Smooth muscle cell (in vitro differentiated cells): ENCODE data around the gene RNF14. TPM values are rescaled to one million over a fixed set of nuclear protein-coding genes. Genes with fewer than 3 reads are reported as not detected.

Experiments used
- DNase-seq: peaks from one replicate; lab custom pipeline; 2025; ENCODE audit not compliant: unreplicated experiment; lab: John Stamatoyannopoulos, UW
- H2AFZ ChIP-seq: fragments of 200-600 bp; sonication (generic); 2 replicates; pipeline ENCODE4 v1.6.0; 2016; ENCODE audit warnings: antibody characterized with exemption, low read depth, mild to moderate bottlenecking
- H3F3A ChIP-seq: fragments of 200-600 bp; sonication (generic); 2 replicates; pipeline ENCODE4 v1.6.0; 2017; ENCODE audit warnings: antibody characterized with exemption, low read depth
- H3K27ac ChIP-seq: fragments of 200-600 bp; sonication (generic); 2 replicates; pipeline ENCODE4 v1.5.1; 2016; ENCODE audit warnings: low read depth, mild to moderate bottlenecking
- H3K27me3 ChIP-seq: fragments of 200-600 bp; sonication (generic); 2 replicates; pipeline ENCODE4 v1.6.1; 2016; ENCODE audit warnings: low read depth, mild to moderate bottlenecking
- H3K36me3 ChIP-seq: fragments of 200-600 bp; sonication (generic); 2 replicates; pipeline ENCODE4 v1.5.1; 2016; ENCODE audit warnings: low read depth
- H3K4me1 ChIP-seq: fragments of 200-600 bp; sonication (generic); 2 replicates; pipeline ENCODE4 v1.5.1; 2016; ENCODE audit warnings: low read depth
- H3K4me2 ChIP-seq: fragments of 200-600 bp; sonication (generic); 2 replicates; pipeline ENCODE4 v1.6.0; 2016; ENCODE audit warnings: mild to moderate bottlenecking
- H3K4me3 ChIP-seq: fragments of 200-600 bp; sonication (generic); 2 replicates; pipeline ENCODE4 v1.5.1; 2016; ENCODE audit warnings: mild to moderate bottlenecking
- H3K79me2 ChIP-seq: fragments of 200-600 bp; sonication (generic); 2 replicates; pipeline ENCODE4 v1.6.0; 2016; ENCODE audit warnings: low read depth, mild to moderate bottlenecking
- H3K9ac ChIP-seq: fragments of 200-600 bp; sonication (generic); 2 replicates; pipeline ENCODE4 v1.6.0; 2016; ENCODE audit warnings: low read depth
- H3K9me3 ChIP-seq: fragments of 200-600 bp; sonication (generic); replicated peaks from 2 replicates; pipeline ENCODE4 v1.5.1; 2016; ENCODE audit warnings: low read depth
- H4K20me1 ChIP-seq: fragments of 200-600 bp; sonication (generic); 2 replicates; pipeline ENCODE4 v1.6.0; 2016; ENCODE audit warnings: low read depth
- CTCF ChIP-seq: fragments of 200-600 bp; sonication (generic); IDR thresholded peaks from 2 replicates; pipeline ENCODE4 v1.5.1; 2017; ENCODE audit warnings: borderline replicate concordance, mild to moderate bottlenecking, antibody characterized with exemption; ENCODE audit not compliant: insufficient read depth, poor library complexity, severe bottlenecking
- WGBS: methylation state at CpG from one replicate; pipeline ENCODE4 v1.1.7; 2016; ENCODE audit warnings: low lambda C conversion rate; 5-methylcytosine and 5-hydroxymethylcytosine counted together
- polyA plus RNA-seq: library from polyadenylated mRNA; unstranded; fragments of >200 nt; fragmentation: Nextera tagmentation; extraction: Ambion mirVana; gene quantifications from 2 replicates; pipeline ENCODE4 v1.2.1, GENCODE V29; 2016
- total RNA-seq: library from RNA; depleted of rRNA; stranded (reverse); fragments of >200 nt; gene quantifications from 2 replicates; pipeline ENCODE4 v1.2.3, GENCODE V29; 2014

The RNF14 gene
- total and polyA plus RNA-seq, 2 experiments from 2014 or later, result 43.8 to 76.4 TPM

- Histone ChIP-seq H2AFZ (no peak overlapping the region), H3K79me2 (no peaks in the 10 kb centered on the region), H3K4me1 (no peaks in the 10 kb centered on the region), H3K36me3 (no peaks in the 10 kb centered on the region), H3K4me3 (no peak overlapping the region), H3K27ac (no peak overlapping the region), H3K9ac (no peak overlapping the region), H3K27me3 (no peaks in the 10 kb centered on the region), H3K9me3 (no peaks in the 10 kb centered on the region), H4K20me1 (no peaks in the 10 kb centered on the region), H3F3A (no peaks in the 10 kb centered on the region), H3K4me2 (no peak overlapping the region)
- DNase-seq, result no peak
- peak; percentile 33 for TF ChIP-seq CTCF
- WGBS, result 42% methylated on average over 9 of the region's 9 CpGs
Measured at GRCh38 chr5:141951332-141951781, 17.5 kb upstream of the RNF14 start.

- Histone ChIP-seq H2AFZ (no peak overlapping the region), H4K20me1 (no peaks in the 10 kb centered on the region), H3K27ac (no peak overlapping the region), H3K9me3 (no peaks in the 10 kb centered on the region), H3K4me1 (no peaks in the 10 kb centered on the region), H3K4me3 (no peak overlapping the region), H3F3A (no peaks in the 10 kb centered on the region), H3K9ac (no peak overlapping the region), H3K79me2 (no peaks in the 10 kb centered on the region), H3K27me3 (no peaks in the 10 kb centered on the region), H3K36me3 (no peaks in the 10 kb centered on the region), H3K4me2 (no peak overlapping the region)
- DNase-seq, result no peak
- TF ChIP-seq CTCF, result no peak
- WGBS, result 91% methylated on average over 2 of the region's 2 CpGs
Measured at GRCh38 chr5:141952020-141952419, 16.9 kb upstream of the RNF14 start.

GRCh38 chr5:141954194-141954593, 14.7 kb upstream of the RNF14 start:
- H3K9me3 ChIP-seq, result no peaks in the 10 kb centered on the region
- H3K4me3 ChIP-seq, result no peak overlapping the region
- no peaks in the 10 kb centered on the region for H3F3A ChIP-seq
- no peaks in the 10 kb centered on the region for H3K4me1 ChIP-seq
- H3K36me3 ChIP-seq, result no peaks in the 10 kb centered on the region
- H4K20me1 ChIP-seq, result no peaks in the 10 kb centered on the region
- no peak overlapping the region for H2AFZ ChIP-seq
- DNase-seq, result no peak
- 100% methylated on average over 2 of the region's 2 CpGs for WGBS
- H3K27ac ChIP-seq, result no peak overlapping the region
- H3K9ac ChIP-seq, result no peak overlapping the region
- H3K79me2 ChIP-seq, result no peaks in the 10 kb centered on the region
- no peaks in the 10 kb centered on the region for H3K27me3 ChIP-seq
- H3K4me2 ChIP-seq, result no peak overlapping the region
- no peak for TF ChIP-seq CTCF

- no peaks in the 10 kb centered on the region for H3K4me1 ChIP-seq
- no peaks in the 10 kb centered on the region for H3K9me3 ChIP-seq
- H3F3A ChIP-seq, result no peaks in the 10 kb centered on the region
- no peak for DNase-seq
- no peak overlapping the region for H3K4me3 ChIP-seq
- H4K20me1 ChIP-seq, result no peaks in the 10 kb centered on the region
- WGBS, result 91% methylated on average over 16 of the region's 16 CpGs
- H2AFZ ChIP-seq, result no peak overlapping the region
- H3K9ac ChIP-seq, result no peak overlapping the region
- no peaks in the 10 kb centered on the region for H3K27me3 ChIP-seq
- H3K36me3 ChIP-seq, result no peaks in the 10 kb centered on the region
- no peaks in the 10 kb centered on the region for H3K79me2 ChIP-seq
- no peak overlapping the region for H3K4me2 ChIP-seq
- H3K27ac ChIP-seq, result no peak overlapping the region
- no peak for TF ChIP-seq CTCF
Measured at GRCh38 chr5:141957367-141957996, 11.4 kb upstream of the RNF14 start.
